ENCODE results near the gene LSM4. TPM values are rescaled to one million over a fixed set of nuclear protein-coding genes. Genes with fewer than 3 reads are reported as not detected.

Gene LSM4
- polyA plus RNA-seq, 1 donor, result 94.8 TPM

- no CpG with 5 or more reads among the region's 21 CpGs for WGBS (ENCODE audit: insufficient coverage, low lambda C conversion rate)
Observed at GRCh38 chr19:18286973-18287635, 35.8 kb downstream of the LSM4 start.

GRCh38 chr19:18284712-18285360 is 38.0 kb downstream of the LSM4 start:
- Histone ChIP-seq H3K9me3 (ENCODE audit: control insufficient read depth, low read depth, low read length) (no peaks in the 10 kb centered on the region), H3K4me1 (ENCODE audit: control insufficient read depth, insufficient read depth, low read length) (peaks cover 34% of the 10 kb centered on the region), H3K27ac (ENCODE audit: low read length) (peak overlapping the region; percentile 67), H3K27me3 (ENCODE audit: control insufficient read depth, insufficient read depth, low read length) (no peaks in the 10 kb centered on the region), H3K4me3 (ENCODE audit: low read length) (no peak overlapping the region), H3K36me3 (ENCODE audit: control insufficient read depth, insufficient read depth, low read length) (no peaks in the 10 kb centered on the region)
- WGBS (ENCODE audit: insufficient coverage, low lambda C conversion rate), result no CpG with 5 or more reads among the region's 12 CpGs
- peak in 1 of 2 donors; percentile 64 for DNase-seq

More at GRCh38 chr19:18286973-18287635, 35.8 kb downstream of the LSM4 start:
- H3K9me3 ChIP-seq (ENCODE audit: control insufficient read depth, low read depth, low read length), result no peaks in the 10 kb centered on the region
- H3K27me3 ChIP-seq (ENCODE audit: control insufficient read depth, insufficient read depth, low read length), result no peaks in the 10 kb centered on the region
- no peak for DNase-seq
- H3K4me3 ChIP-seq (ENCODE audit: low read length), result no peak overlapping the region
- H3K27ac ChIP-seq (ENCODE audit: low read length), result no peak overlapping the region
- H3K4me1 ChIP-seq (ENCODE audit: control insufficient read depth, insufficient read depth, low read length), result peaks cover 43% of the 10 kb centered on the region
- H3K36me3 ChIP-seq (ENCODE audit: control insufficient read depth, insufficient read depth, low read length), result no peaks in the 10 kb centered on the region

- no peak overlapping the region for H3K4me3 ChIP-seq (ENCODE audit: low read length)
- no CpG with 5 or more reads among the region's 5 CpGs for WGBS (ENCODE audit: insufficient coverage, low lambda C conversion rate)
- H3K27ac ChIP-seq (ENCODE audit: low read length), result peak overlapping the region; percentile 99
- H3K9me3 ChIP-seq (ENCODE audit: control insufficient read depth, low read depth, low read length), result no peaks in the 10 kb centered on the region
- H3K27me3 ChIP-seq (ENCODE audit: control insufficient read depth, insufficient read depth, low read length), result no peaks in the 10 kb centered on the region
- peaks cover 10% of the 10 kb centered on the region for H3K36me3 ChIP-seq (ENCODE audit: control insufficient read depth, insufficient read depth, low read length)
- no peak for DNase-seq
- peaks cover 40% of the 10 kb centered on the region for H3K4me1 ChIP-seq (ENCODE audit: control insufficient read depth, insufficient read depth, low read length)
Observed at GRCh38 chr19:18283338-18283737, 39.5 kb downstream of the LSM4 start.

- peaks cover 40% of the 10 kb centered on the region for H3K4me1 ChIP-seq (ENCODE audit: control insufficient read depth, insufficient read depth, low read length)
- H3K9me3 ChIP-seq (ENCODE audit: control insufficient read depth, low read depth, low read length), result no peaks in the 10 kb centered on the region
- no CpG with 5 or more reads among the region's 4 CpGs for WGBS (ENCODE audit: insufficient coverage, low lambda C conversion rate)
- no peaks in the 10 kb centered on the region for H3K27me3 ChIP-seq (ENCODE audit: control insufficient read depth, insufficient read depth, low read length)
- peak overlapping the region; percentile 39 for H3K4me3 ChIP-seq (ENCODE audit: low read length)
- peak; percentile 91 to 94 for DNase-seq
- peaks cover 16% of the 10 kb centered on the region for H3K36me3 ChIP-seq (ENCODE audit: control insufficient read depth, insufficient read depth, low read length)
- H3K27ac ChIP-seq (ENCODE audit: low read length), result peak overlapping the region; percentile 99
Observed at GRCh38 chr19:18282788-18283141, 40.1 kb downstream of the LSM4 start.

- Histone ChIP-seq H3K27ac (ENCODE audit: low read length) (peak overlapping the region; percentile 99), H3K4me3 (ENCODE audit: low read length) (peak overlapping the region; percentile 39), H3K36me3 (ENCODE audit: control insufficient read depth, insufficient read depth, low read length) (peaks cover 19% of the 10 kb centered on the region), H3K4me1 (ENCODE audit: control insufficient read depth, insufficient read depth, low read length) (peaks cover 38% of the 10 kb centered on the region), H3K9me3 (ENCODE audit: control insufficient read depth, low read depth, low read length) (no peaks in the 10 kb centered on the region), H3K27me3 (ENCODE audit: control insufficient read depth, insufficient read depth, low read length) (no peaks in the 10 kb centered on the region)
- no CpG with 5 or more reads among the region's 27 CpGs for WGBS (ENCODE audit: insufficient coverage, low lambda C conversion rate)
- DNase-seq, result peak in 1 of 2 donors; percentile 85
Observed at GRCh38 chr19:18282021-18282787, 40.7 kb downstream of the LSM4 start.

- no peaks in the 10 kb centered on the region for H3K27me3 ChIP-seq (ENCODE audit: control insufficient read depth, insufficient read depth, low read length)
- no CpG with 5 or more reads among the region's 138 CpGs for WGBS (ENCODE audit: insufficient coverage, low lambda C conversion rate)
Observed at GRCh38 chr19:18281082-18282020, 41.5 kb downstream of the LSM4 start, which contains the start of gene JUND. Gene JUND, minus strand, starts transcription at chr19:18281622. Its CDS starts 138 bp downstream, at chr19:18281484.

GRCh38 chr19:18280247-18281081 is 42.4 kb downstream of the LSM4 start:
- WGBS (ENCODE audit: insufficient coverage, low lambda C conversion rate), result no CpG with 5 or more reads among the region's 111 CpGs
- Histone ChIP-seq H3K36me3 (ENCODE audit: control insufficient read depth, insufficient read depth, low read length) (peaks cover 30% of the 10 kb centered on the region), H3K9me3 (ENCODE audit: control insufficient read depth, low read depth, low read length) (no peaks in the 10 kb centered on the region), H3K4me3 (ENCODE audit: low read length) (peak overlapping the region; percentile 100), H3K27ac (ENCODE audit: low read length) (peak overlapping the region; percentile 100), H3K27me3 (ENCODE audit: control insufficient read depth, insufficient read depth, low read length) (no peaks in the 10 kb centered on the region), H3K4me1 (ENCODE audit: control insufficient read depth, insufficient read depth, low read length) (peaks cover 48% of the 10 kb centered on the region)
- peak; percentile 80 to 84 for DNase-seq

More at GRCh38 chr19:18281082-18282020, 41.5 kb downstream of the LSM4 start, which contains the start of gene JUND:
- peak; percentile 99 to 100 for DNase-seq
- Histone ChIP-seq H3K9me3 (ENCODE audit: control insufficient read depth, low read depth, low read length) (no peaks in the 10 kb centered on the region), H3K4me3 (ENCODE audit: low read length) (peak within 1 kb of the TSS; percentile 100), H3K36me3 (ENCODE audit: control insufficient read depth, insufficient read depth, low read length) (peaks cover 22% of the 10 kb centered on the region), H3K27ac (ENCODE audit: low read length) (peak within 1 kb of the TSS; percentile 100), H3K4me1 (ENCODE audit: control insufficient read depth, insufficient read depth, low read length) (peaks cover 39% of the 10 kb centered on the region)

- peak overlapping the region; percentile 100 for H3K4me3 ChIP-seq (ENCODE audit: low read length)
- H3K36me3 ChIP-seq (ENCODE audit: control insufficient read depth, insufficient read depth, low read length), result peaks cover 31% of the 10 kb centered on the region
- peaks cover 48% of the 10 kb centered on the region for H3K4me1 ChIP-seq (ENCODE audit: control insufficient read depth, insufficient read depth, low read length)
Observed at GRCh38 chr19:18279516-18280246, 43.2 kb downstream of the LSM4 start.

GRCh38 chr19:18279266-18279515 is 43.7 kb downstream of the LSM4 start:
- H3K27me3 ChIP-seq (ENCODE audit: control insufficient read depth, insufficient read depth, low read length), result no peaks in the 10 kb centered on the region
- peaks cover 49% of the 10 kb centered on the region for H3K4me1 ChIP-seq (ENCODE audit: control insufficient read depth, insufficient read depth, low read length)
- H3K4me3 ChIP-seq (ENCODE audit: low read length), result peak overlapping the region; percentile 100
- peak overlapping the region; percentile 100 for H3K27ac ChIP-seq (ENCODE audit: low read length)
- DNase-seq, result no peak
- H3K9me3 ChIP-seq (ENCODE audit: control insufficient read depth, low read depth, low read length), result no peaks in the 10 kb centered on the region
- H3K36me3 ChIP-seq (ENCODE audit: control insufficient read depth, insufficient read depth, low read length), result peaks cover 31% of the 10 kb centered on the region
- WGBS (ENCODE audit: insufficient coverage, low lambda C conversion rate), result 0% methylated on average over 2 of the region's 5 CpGs

More at GRCh38 chr19:18279516-18280246, 43.2 kb downstream of the LSM4 start:
- Histone ChIP-seq H3K27ac (ENCODE audit: low read length) (peak overlapping the region; percentile 100), H3K9me3 (ENCODE audit: control insufficient read depth, low read depth, low read length) (no peaks in the 10 kb centered on the region), H3K27me3 (ENCODE audit: control insufficient read depth, insufficient read depth, low read length) (no peaks in the 10 kb centered on the region)
- DNase-seq, result peak; percentile 95
- WGBS (ENCODE audit: insufficient coverage, low lambda C conversion rate), result no CpG with 5 or more reads among the region's 55 CpGs
